ENCODE results near the gene EIF1B. TPM values are rescaled to one million over a fixed set of nuclear protein-coding genes. Genes with fewer than 3 reads are reported as not detected.
A peak's percentile ranks its signal among the peaks of the same experiment; 100 is the strongest.

The EIF1B gene
- total RNA-seq, 1 donor: 34.4 TPM

DNA sequence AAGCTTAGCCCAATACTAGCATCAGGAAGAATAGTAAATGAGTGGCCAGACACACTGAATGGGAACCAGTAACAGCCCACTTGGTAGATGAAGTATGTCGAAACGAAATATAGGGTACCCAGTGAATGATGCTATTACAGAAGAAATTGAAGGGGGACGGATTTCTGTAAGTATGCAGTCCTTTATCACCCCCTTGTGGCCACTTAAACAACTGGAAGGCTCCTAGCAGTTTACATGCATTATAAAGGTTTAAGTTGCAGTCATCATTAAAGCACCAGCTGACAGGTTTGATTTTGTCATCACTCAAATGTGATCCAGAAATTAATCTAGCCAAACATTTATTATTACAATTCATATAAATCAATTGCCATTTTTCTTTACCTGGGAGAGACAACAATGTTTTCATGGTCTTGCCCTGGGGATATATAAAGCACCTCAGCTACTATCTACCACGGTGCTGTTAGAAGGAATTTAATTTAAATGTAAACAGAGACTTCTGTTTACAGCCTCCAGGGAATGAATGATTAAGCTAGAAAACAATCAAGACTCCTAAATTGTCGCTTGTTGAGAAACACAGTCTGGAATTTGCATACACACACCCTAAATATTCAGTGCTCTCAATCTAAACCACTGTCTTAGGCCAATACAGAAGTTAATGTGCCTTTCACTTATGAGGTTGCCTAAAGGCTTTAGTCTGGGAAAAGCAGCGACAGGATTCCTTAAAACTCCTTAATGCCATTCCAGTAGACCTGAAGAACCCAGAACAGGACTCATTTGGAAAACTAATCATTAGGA is 7.8 kb downstream of the EIF1B start:
- peak; percentile 82 for DNase-seq (ENCODE audit: low read depth)
- TF ChIP-seq, protein P1, sequence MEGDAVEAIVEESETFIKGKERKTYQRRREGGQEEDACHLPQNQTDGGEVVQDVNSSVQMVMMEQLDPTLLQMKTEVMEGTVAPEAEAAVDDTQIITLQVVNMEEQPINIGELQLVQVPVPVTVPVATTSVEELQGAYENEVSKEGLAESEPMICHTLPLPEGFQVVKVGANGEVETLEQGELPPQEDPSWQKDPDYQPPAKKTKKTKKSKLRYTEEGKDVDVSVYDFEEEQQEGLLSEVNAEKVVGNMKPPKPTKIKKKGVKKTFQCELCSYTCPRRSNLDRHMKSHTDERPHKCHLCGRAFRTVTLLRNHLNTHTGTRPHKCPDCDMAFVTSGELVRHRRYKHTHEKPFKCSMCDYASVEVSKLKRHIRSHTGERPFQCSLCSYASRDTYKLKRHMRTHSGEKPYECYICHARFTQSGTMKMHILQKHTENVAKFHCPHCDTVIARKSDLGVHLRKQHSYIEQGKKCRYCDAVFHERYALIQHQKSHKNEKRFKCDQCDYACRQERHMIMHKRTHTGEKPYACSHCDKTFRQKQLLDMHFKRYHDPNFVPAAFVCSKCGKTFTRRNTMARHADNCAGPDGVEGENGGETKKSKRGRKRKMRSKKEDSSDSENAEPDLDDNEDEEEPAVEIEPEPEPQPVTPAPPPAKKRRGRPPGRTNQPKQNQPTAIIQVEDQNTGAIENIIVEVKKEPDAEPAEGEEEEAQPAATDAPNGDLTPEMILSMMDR (IDR thresholded peaks at IDR 0.05; ENCODE audit: insufficient read depth, low read length): peak; percentile 83
- H3K4me3 ChIP-seq (ENCODE audit: low read depth, low read length): no peak overlapping the region

DNA sequence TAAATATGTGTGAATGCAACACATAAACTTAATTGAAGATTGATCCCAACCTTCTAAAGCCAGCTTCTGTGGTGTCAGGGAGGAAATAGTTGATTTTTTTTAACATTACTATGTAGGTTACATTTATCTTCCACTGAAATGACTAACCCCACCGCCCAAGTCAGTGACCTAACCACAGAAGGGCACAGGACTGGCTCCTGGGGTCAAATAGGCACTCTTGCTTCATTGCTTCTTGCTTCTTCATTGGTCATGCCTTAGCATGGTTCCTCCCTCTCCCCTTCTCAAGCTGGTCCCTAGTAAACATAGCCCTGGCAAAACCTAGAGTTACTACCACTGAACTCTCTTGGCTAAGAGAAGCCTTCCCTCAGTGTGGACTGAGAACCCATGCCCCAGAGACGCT is 12.3 kb downstream of the EIF1B start:
- TF ChIP-seq, protein P1 (IDR thresholded peaks at IDR 0.05; ENCODE audit: insufficient read depth, low read length): no peak
- no peak for DNase-seq (ENCODE audit: low read depth)
- no peak overlapping the region for H3K4me3 ChIP-seq (ENCODE audit: low read depth, low read length)

DNA sequence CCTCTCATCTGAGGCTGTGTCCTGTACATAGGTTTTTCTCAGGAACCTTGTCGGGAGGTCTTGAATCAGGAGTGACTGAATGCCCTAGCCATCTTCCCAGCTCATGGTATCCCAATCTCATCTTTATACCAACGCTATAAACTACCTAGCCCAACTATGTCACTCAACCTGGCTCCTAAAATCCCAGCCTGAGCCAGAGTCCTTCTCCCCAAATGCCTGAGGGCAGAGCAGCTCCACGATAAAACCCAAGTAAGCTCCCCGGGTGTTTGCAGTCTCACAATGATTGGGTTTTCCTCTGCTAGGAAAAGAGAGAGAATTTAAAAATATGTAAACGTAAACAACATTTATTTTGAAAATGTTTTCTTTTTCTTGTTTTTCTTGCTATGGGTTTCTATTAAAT is 14.4 kb downstream of the EIF1B start:
- TF ChIP-seq, protein P1 (IDR thresholded peaks at IDR 0.05; ENCODE audit: insufficient read depth, low read length): no peak
- DNase-seq (ENCODE audit: low read depth): no peak
- H3K4me3 ChIP-seq (ENCODE audit: low read depth, low read length): no peak overlapping the region

DNA sequence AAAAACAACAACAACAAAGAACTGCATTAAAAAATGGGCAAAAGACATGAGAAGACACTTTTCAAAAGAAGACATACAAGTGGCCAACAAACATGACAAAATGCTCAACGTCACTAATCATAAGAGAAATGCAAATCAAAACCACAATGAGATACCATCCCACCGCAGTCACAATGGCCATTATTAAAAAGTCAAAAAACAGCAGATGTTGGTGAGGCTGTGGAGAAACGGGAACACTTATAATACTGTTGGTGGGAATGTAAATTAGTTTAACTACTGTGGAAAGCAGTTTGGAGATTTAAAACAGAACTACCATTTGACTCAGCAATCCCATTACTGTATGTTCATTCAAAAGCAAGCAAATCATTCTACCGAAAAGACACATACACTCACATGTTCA is 15.1 kb downstream of the EIF1B start:
- no peak overlapping the region for H3K4me3 ChIP-seq (ENCODE audit: low read depth, low read length)
- DNase-seq (ENCODE audit: low read depth): no peak
- TF ChIP-seq, protein P1 (IDR thresholded peaks at IDR 0.05; ENCODE audit: insufficient read depth, low read length): no peak

DNA sequence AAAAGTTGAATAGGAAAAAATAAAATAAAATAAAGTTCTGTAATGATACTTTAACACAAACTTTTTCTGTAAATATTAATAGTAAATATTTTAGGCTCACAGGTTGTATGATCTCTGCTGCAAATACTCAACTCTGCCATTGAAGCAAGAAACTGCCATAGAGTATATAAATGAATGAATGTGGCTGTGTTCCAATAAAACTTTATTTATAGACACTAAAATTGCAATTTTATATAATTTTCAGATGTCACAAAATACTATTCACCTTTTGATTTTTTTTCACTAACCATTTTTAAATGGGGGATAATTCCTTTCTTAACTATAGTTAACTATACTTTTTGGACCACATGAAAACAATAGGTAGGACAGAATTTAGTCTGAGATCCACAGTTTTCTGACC is 16.0 kb downstream of the EIF1B start:
- TF ChIP-seq, protein P1 (IDR thresholded peaks at IDR 0.05; ENCODE audit: insufficient read depth, low read length): no peak
- DNase-seq (ENCODE audit: low read depth): no peak
- no peak overlapping the region for H3K4me3 ChIP-seq (ENCODE audit: low read depth, low read length)

DNA sequence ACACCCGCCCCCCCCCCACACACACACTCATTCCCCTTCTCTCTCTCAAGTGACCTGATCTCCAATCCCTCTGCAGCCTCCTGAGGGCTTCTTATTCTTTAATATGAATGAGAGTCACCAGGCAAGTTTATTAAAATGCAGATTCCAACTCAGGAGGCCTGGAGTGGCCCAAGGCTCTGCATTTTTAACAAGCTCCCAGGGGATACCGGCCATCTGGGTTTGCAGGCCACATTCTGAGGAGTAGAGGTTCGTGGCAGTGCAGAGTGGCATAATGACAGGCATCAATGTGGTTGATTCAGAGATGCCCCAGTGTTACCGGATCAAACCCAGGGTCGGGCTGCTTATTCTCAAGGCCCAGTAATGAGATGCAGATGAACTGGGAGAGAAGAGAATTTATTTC is 18.9 kb downstream of the EIF1B start:
- H3K4me3 ChIP-seq (ENCODE audit: low read depth, low read length): no peak overlapping the region
- TF ChIP-seq, protein P1 (IDR thresholded peaks at IDR 0.05; ENCODE audit: insufficient read depth, low read length): no peak
- no peak for DNase-seq (ENCODE audit: low read depth)

DNA sequence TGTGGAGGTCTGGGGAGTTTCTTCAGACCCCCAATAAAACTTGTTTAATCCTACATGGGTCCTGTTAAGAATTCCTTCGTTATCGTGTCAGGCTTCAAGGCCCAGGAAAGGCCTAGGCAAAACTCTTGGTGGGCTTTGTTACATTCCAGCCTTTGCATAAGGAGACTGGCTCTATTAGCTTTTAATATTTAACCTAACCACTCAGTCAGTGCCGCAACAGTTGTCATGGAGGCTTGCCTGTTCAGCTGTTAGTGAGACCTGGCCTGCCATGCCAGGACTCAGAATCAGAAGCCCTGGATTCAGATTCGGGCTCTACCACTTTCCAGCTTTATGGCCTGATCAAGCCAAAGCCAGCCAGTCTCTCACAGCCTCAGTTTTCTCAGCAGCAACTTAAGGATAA is 19.6 kb downstream of the EIF1B start:
- H3K4me3 ChIP-seq (ENCODE audit: low read depth, low read length): no peak overlapping the region
- no peak for DNase-seq (ENCODE audit: low read depth)
- TF ChIP-seq, protein P1 (IDR thresholded peaks at IDR 0.05; ENCODE audit: insufficient read depth, low read length): no peak

Measured in fibroblast of the aortic adventitia (primary cell).